Upper lobe of right lung (tissue), 1 donor: ENCODE measurements around the gene RSPH6A. TPM values are rescaled to one million over a fixed set of nuclear protein-coding genes. Genes with fewer than 3 reads are reported as not detected.

ENCODE experiments used
- ATAC-seq: fragments of 200-7000 bp; cut with Tn5 transposase; one replicate; pipeline ENCODE4 v1.9.1; 2020; ENCODE audit warnings: mild to moderate bottlenecking, moderate library complexity
- DNase-seq: peaks from one replicate; pipeline ENCODE4 v3.0.0-alpha.2; 2020
- H3K27ac ChIP-seq: fragments of 200-600 bp; one replicate; pipeline ENCODE4 v1.8.0; 2022
- H3K27me3 ChIP-seq: fragments of 200-600 bp; one replicate; pipeline ENCODE4 v1.8.0; 2022; ENCODE audit warnings: mild to moderate bottlenecking
- H3K36me3 ChIP-seq: fragments of 200-600 bp; one replicate; pipeline ENCODE4 v1.8.0; 2022
- H3K4me1 ChIP-seq: fragments of 200-600 bp; one replicate; pipeline ENCODE4 v1.8.0; 2022
- H3K4me3 ChIP-seq: fragments of 200-600 bp; one replicate; pipeline ENCODE4 v1.8.0; 2022; ENCODE audit warnings: mild to moderate bottlenecking
- H3K9me3 ChIP-seq: fragments of 200-600 bp; one replicate; pipeline ENCODE4 v1.8.0; 2022
- CTCF ChIP-seq: fragments of 200-600 bp; IDR thresholded peaks from one replicate; pipeline ENCODE4 v1.8.0; 2022; ENCODE audit warnings: antibody characterized with exemption
- intact Hi-C: fragments of 100-400 bp; cut with DNase I; formaldehyde crosslinking; loops from one replicate; pipeline ENCODE4 v1.11.0; 2022
- total RNA-seq: library from RNA; stranded (reverse); fragmentation: NEBNext Ultra II Directional; extraction: Animal tissue kit (Norgen Biotek cat#: 25700); gene quantifications from one replicate; pipeline ENCODE4 v1.2.1, GENCODE V29; 2021
- donor health status: DM: no; HTN: yes; CAD: no; lungs with severe emphysema.

RSPH6A gene
- total RNA-seq, 1 donor from 2014 or later = 0.38 TPM

- no peak for TF ChIP-seq CTCF
- no peaks in the 10 kb centered on the region for H3K9me3 ChIP-seq
- no peak for DNase-seq
- H3K36me3 ChIP-seq = peaks cover 96% of the 10 kb centered on the region
- ATAC-seq = no peak
- H3K4me3 ChIP-seq = no peak overlapping the region
- intact Hi-C loops = no loop called here
- H3K27me3 ChIP-seq = no peaks in the 10 kb centered on the region
- H3K27ac ChIP-seq = no peak overlapping the region
- H3K4me1 ChIP-seq = no peaks in the 10 kb centered on the region
Observed at GRCh38 chr19:45827459-45828093, 12.5 kb upstream of the RSPH6A start.

- no peak overlapping the region for H3K27ac ChIP-seq
- no peak for TF ChIP-seq CTCF
- H3K36me3 ChIP-seq = peaks cover 96% of the 10 kb centered on the region
- ATAC-seq (no peak), DNase-seq (no peak)
- no peaks in the 10 kb centered on the region for H3K9me3 ChIP-seq
- intact Hi-C loops = no loop called here
- H3K4me3 ChIP-seq = no peak overlapping the region
- no peaks in the 10 kb centered on the region for H3K27me3 ChIP-seq
- no peaks in the 10 kb centered on the region for H3K4me1 ChIP-seq
Observed at GRCh38 chr19:45826934-45827333, 11.8 kb upstream of the RSPH6A start.

- H3K9me3 ChIP-seq = no peaks in the 10 kb centered on the region
- TF ChIP-seq CTCF = no peak
- no peak overlapping the region for H3K4me3 ChIP-seq
- H3K27me3 ChIP-seq = no peaks in the 10 kb centered on the region
- no peak overlapping the region for H3K27ac ChIP-seq
- intact Hi-C loops = no loop called here
- H3K4me1 ChIP-seq = no peaks in the 10 kb centered on the region
- DNase-seq (no peak), ATAC-seq (no peak)
- peaks cover 96% of the 10 kb centered on the region for H3K36me3 ChIP-seq
Observed at GRCh38 chr19:45825917-45826893, 11.1 kb upstream of the RSPH6A start.

DNA sequence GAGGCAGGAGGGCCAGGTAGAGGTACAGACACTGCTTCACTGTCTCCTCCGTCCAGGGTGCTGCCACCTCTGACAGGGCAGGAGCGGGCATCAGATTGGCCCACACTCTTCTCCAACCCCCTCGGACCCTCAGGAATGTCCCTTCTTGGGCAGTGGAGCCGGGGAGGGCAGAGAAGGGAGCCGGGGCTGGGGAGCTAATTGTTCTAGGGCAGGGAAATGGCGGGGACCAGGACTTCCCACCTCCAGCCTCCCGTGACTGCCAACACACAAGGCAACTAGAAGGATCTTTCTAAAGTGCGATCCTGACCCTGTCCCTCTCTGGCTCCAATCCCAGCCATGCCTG, 10.1 kb upstream of the RSPH6A start:
- no peak overlapping the region for H3K27ac ChIP-seq
- H3K27me3 ChIP-seq = no peaks in the 10 kb centered on the region
- TF ChIP-seq CTCF = no peak
- H3K9me3 ChIP-seq = no peaks in the 10 kb centered on the region
- intact Hi-C loops = no loop called here
- DNase-seq = no peak
- H3K4me3 ChIP-seq = no peak overlapping the region
- H3K4me1 ChIP-seq = no peaks in the 10 kb centered on the region
- peaks cover 93% of the 10 kb centered on the region for H3K36me3 ChIP-seq
- ATAC-seq = no peak

GRCh38 chr19:45824531-45825262, 9.6 kb upstream of the RSPH6A start:
- Histone ChIP-seq H3K27me3 (no peaks in the 10 kb centered on the region), H3K27ac (no peak overlapping the region), H3K9me3 (no peaks in the 10 kb centered on the region), H3K4me3 (no peak overlapping the region), H3K36me3 (peaks cover 93% of the 10 kb centered on the region), H3K4me1 (no peaks in the 10 kb centered on the region)
- ATAC-seq = no peak
- no peak for TF ChIP-seq CTCF
- DNase-seq = no peak
- intact Hi-C loops = no loop called here
